HEK293 (cell line): ENCODE data around the gene AFF2.

Experiments
- CTCF ChIP-seq: fragments of 450-650 bp; formaldehyde crosslinking; IDR thresholded peaks from 2 replicates; pipeline ENCODE4 v1.5.1; 2016; ENCODE audit warnings: missing biosample characterization, missing genetic modification characterization
- KLF16 ChIP-seq: fragments of 450-650 bp; formaldehyde crosslinking; IDR thresholded peaks from 2 replicates; pipeline ENCODE4 v1.5.1; 2017; ENCODE audit warnings: missing biosample characterization, missing genetic modification characterization
- PRDM10 ChIP-seq: fragments of 450-650 bp; formaldehyde crosslinking; IDR thresholded peaks from 2 replicates; pipeline ENCODE4 v1.5.1; 2016; ENCODE audit warnings: missing biosample characterization, missing genetic modification characterization
- REST ChIP-seq: fragments of 450-650 bp; formaldehyde crosslinking; IDR thresholded peaks from 2 replicates; pipeline ENCODE4 v1.5.1; 2016; ENCODE audit warnings: missing biosample characterization, missing genetic modification characterization
- ZBTB1 ChIP-seq: fragments of 450-650 bp; formaldehyde crosslinking; IDR thresholded peaks from 2 replicates; pipeline ENCODE4 v1.5.1; 2016; ENCODE audit warnings: missing biosample characterization, missing genetic modification characterization
- ZNF138 ChIP-seq: fragments of 450-650 bp; formaldehyde crosslinking; IDR thresholded peaks from 2 replicates; pipeline ENCODE4 v1.5.1; 2016; ENCODE audit warnings: missing biosample characterization, missing genetic modification characterization, borderline replicate concordance
- ZNF23 ChIP-seq: fragments of 450-650 bp; formaldehyde crosslinking; IDR thresholded peaks from 2 replicates; pipeline ENCODE4 v1.5.1; 2016; ENCODE audit warnings: missing biosample characterization, missing genetic modification characterization, borderline replicate concordance
- ZNF239 ChIP-seq: fragments of 450-650 bp; formaldehyde crosslinking; IDR thresholded peaks from 2 replicates; pipeline ENCODE4 v1.5.1; 2016; ENCODE audit warnings: missing biosample characterization, missing genetic modification characterization
- ZNF394 ChIP-seq: fragments of 450-650 bp; formaldehyde crosslinking; IDR thresholded peaks from 2 replicates; pipeline ENCODE4 v1.5.1; 2016; ENCODE audit warnings: missing biosample characterization, missing genetic modification characterization, mild to moderate bottlenecking, moderate library complexity, borderline replicate concordance
- ZNF416 ChIP-seq: fragments of 450-650 bp; formaldehyde crosslinking; IDR thresholded peaks from 2 replicates; pipeline ENCODE4 v1.5.1; 2016; ENCODE audit warnings: missing biosample characterization, missing genetic modification characterization
- ZNF426 ChIP-seq: fragments of 450-650 bp; formaldehyde crosslinking; IDR thresholded peaks from 2 replicates; pipeline ENCODE4 v1.5.1; 2017; ENCODE audit warnings: missing biosample characterization, missing genetic modification characterization, mild to moderate bottlenecking, inconsistent platforms, moderate library complexity
- ZNF707 ChIP-seq: fragments of 450-650 bp; formaldehyde crosslinking; IDR thresholded peaks from 2 replicates; pipeline ENCODE4 v1.5.1; 2016; ENCODE audit warnings: missing biosample characterization, missing genetic modification characterization
- ZNF747 ChIP-seq: fragments of 450-650 bp; formaldehyde crosslinking; IDR thresholded peaks from 2 replicates; pipeline ENCODE4 v1.5.1; 2016; ENCODE audit warnings: missing biosample characterization, missing genetic modification characterization

- TF ChIP-seq CTCF (tag by site-specific recombination) (no peak), KLF16 (tag by site-specific recombination) (no peak), ZNF23 (tag by site-specific recombination) (no peak), ZNF138 (tag by site-specific recombination) (no peak), ZNF239 (tag by site-specific recombination) (no peak), ZNF426 (tag by site-specific recombination) (no peak), ZNF747 (tag by site-specific recombination) (no peak), REST (tag by site-specific recombination) (no peak), ZNF394 (tag by site-specific recombination) (no peak), ZBTB1 (tag by site-specific recombination) (no peak), ZNF707 (no peak), PRDM10 (tag by site-specific recombination) (no peak), ZNF416 (tag by site-specific recombination) (no peak)
Measured at GRCh38 chrX:148649145-148649795, 148.9 kb downstream of the AFF2 start.
